IMR-90 (cell line): ENCODE results near the gene C2. TPM values are rescaled to one million over a fixed set of nuclear protein-coding genes. Genes with fewer than 3 reads are reported as not detected.

Experiments
- ATAC-seq: fragments of 200-7000 bp; cut with Tn5 transposase; 2 replicates; pipeline ENCODE4 v1.9.1; 2020; ENCODE audit warnings: low read depth, mild to moderate bottlenecking, moderate library complexity
- BruUV-seq: library from RNA; stranded (reverse); fragments of 400-500 nt; replicated peaks from 2 replicates; lab custom pipeline; 2021; lab: Mats Ljungman, UMichigan
- CTCF ChIA-PET: fragments of 300-600 bp; formaldehyde crosslinking; extraction: SDS; loops from one replicate; lab custom pipeline; 2021; ENCODE audit warnings: antibody characterized with exemption; lab: Yijun Ruan, JAX
- POLR2A ChIA-PET: fragments of 300-600 bp; sonication (Branson Sonifier 250); formaldehyde crosslinking; loops from one replicate; lab custom pipeline; 2022; ENCODE audit warnings: antibody characterized with exemption; ENCODE audit not compliant: unreplicated experiment; lab: Charles Lee
- DNase-seq: peaks from one replicate; pipeline ENCODE4 v3.0.0; 2013
- H2AFZ ChIP-seq: replicated peaks from 2 replicates; pipeline ENCODE3; 2013; ENCODE audit warnings: low read length, mild to moderate bottlenecking; ENCODE audit not compliant: poor library complexity
- H2AK5ac ChIP-seq: 2 replicates; pipeline ENCODE4 v1.6.1; 2013; ENCODE audit warnings: low read depth, low read length, inconsistent platforms
- H2AK9ac ChIP-seq: replicated peaks from 2 replicates; pipeline ENCODE3; 2013; ENCODE audit warnings: mild to moderate bottlenecking, low read depth, low read length, moderate library complexity; ENCODE audit not compliant: poor library complexity
- H2BK120ac ChIP-seq: 2 replicates; pipeline ENCODE4 v1.6.1; 2013; ENCODE audit warnings: low read depth, low read length, inconsistent platforms
- H2BK15ac ChIP-seq: 3 replicates; pipeline ENCODE4 v1.6.1; 2013; ENCODE audit warnings: low read depth, low read length, inconsistent platforms
- H2BK20ac ChIP-seq: 2 replicates; pipeline ENCODE4 v1.6.1; 2013; ENCODE audit warnings: low read depth, mild to moderate bottlenecking, inconsistent platforms, low read length, moderate library complexity
- H2BK5ac ChIP-seq: 2 replicates; pipeline ENCODE4 v1.6.1; 2013; ENCODE audit warnings: mild to moderate bottlenecking, low read depth, low read length, inconsistent platforms; ENCODE audit not compliant: poor library complexity, severe bottlenecking
- H3K14ac ChIP-seq: replicated peaks from 2 replicates; pipeline ENCODE4 v1.6.1; 2013; ENCODE audit warnings: low read depth, low read length, inconsistent platforms
- H3K18ac ChIP-seq: 2 replicates; pipeline ENCODE4 v1.6.1; 2013; ENCODE audit warnings: low read depth, low read length, control low read depth
- H3K23ac ChIP-seq: 2 replicates; pipeline ENCODE4 v1.6.1; 2013; ENCODE audit warnings: low read depth, low read length, inconsistent platforms
- H3K27ac ChIP-seq: 2 replicates; pipeline ENCODE4 v1.5.1; 2013; ENCODE audit warnings: mild to moderate bottlenecking, control low read depth, low read length; ENCODE audit not compliant: insufficient read depth
- H3K27me3 ChIP-seq: 2 replicates; pipeline ENCODE4 v1.6.1; 2013; ENCODE audit warnings: low read length; ENCODE audit not compliant: control insufficient read depth, insufficient read depth
- H3K36me3 ChIP-seq: 2 replicates; pipeline ENCODE4 v1.6.1; 2013; ENCODE audit warnings: low read length, mixed read lengths; ENCODE audit not compliant: control insufficient read depth, insufficient read depth
- H3K4ac ChIP-seq: 2 replicates; pipeline ENCODE4 v1.6.1; 2013; ENCODE audit warnings: low read depth, low read length, inconsistent platforms
- H3K4me1 ChIP-seq: 2 replicates; pipeline ENCODE4 v1.6.1; 2013; ENCODE audit warnings: low read length, mixed read lengths; ENCODE audit not compliant: control insufficient read depth, insufficient read depth
- H3K4me2 ChIP-seq: 2 replicates; pipeline ENCODE4 v1.6.1; 2013; ENCODE audit warnings: low read depth, mild to moderate bottlenecking, control low read depth, low read length, moderate library complexity
- H3K4me3 ChIP-seq: 2 replicates; pipeline ENCODE4 v1.5.1; 2013; ENCODE audit warnings: low read depth, mild to moderate bottlenecking, control low read depth, low read length, moderate library complexity; ENCODE audit not compliant: insufficient read depth
- H3K56ac ChIP-seq: 2 replicates; pipeline ENCODE4 v1.6.1; 2013; ENCODE audit warnings: low read length, inconsistent platforms; ENCODE audit not compliant: insufficient read depth; ENCODE audit errors: extremely low read depth
- H3K79me1 ChIP-seq, 2 experiments: 2 replicates each; pipeline ENCODE4 v1.6.1; 2013; ENCODE audit warnings: low read length in 2 of 2, inconsistent platforms in 1 of 2, low read depth in 1 of 2
- H3K9ac ChIP-seq: 2 replicates; pipeline ENCODE4 v1.6.1; 2013; ENCODE audit warnings: low read depth, low read length, control low read depth
- H3K9me1 ChIP-seq: 2 replicates; pipeline ENCODE4 v1.6.1; 2013; ENCODE audit warnings: low read length, inconsistent platforms; ENCODE audit not compliant: insufficient read depth
- H3K9me3 ChIP-seq: 2 replicates; pipeline ENCODE4 v1.6.1; 2013; ENCODE audit warnings: low read length; ENCODE audit not compliant: control insufficient read depth, insufficient read depth
- H4K20me1 ChIP-seq: 2 replicates; pipeline ENCODE4 v1.6.1; 2013; ENCODE audit warnings: low read length, inconsistent platforms; ENCODE audit not compliant: insufficient read depth
- H4K5ac ChIP-seq: 2 replicates; pipeline ENCODE4 v1.6.1; 2013; ENCODE audit warnings: mild to moderate bottlenecking, low read depth, low read length, control low read depth
- H4K8ac ChIP-seq, 2 experiments: 2 replicates each; pipeline ENCODE4 v1.6.1; 2013; ENCODE audit warnings: low read depth in 2 of 2, low read length in 2 of 2, control low read depth in 1 of 2, inconsistent platforms in 1 of 2
- H4K91ac ChIP-seq: 2 replicates; pipeline ENCODE4 v1.6.1; 2013; ENCODE audit warnings: low read depth, low read length, inconsistent platforms; ENCODE audit not compliant: insufficient read depth
- CEBPB ChIP-seq: IDR thresholded peaks from 2 replicates; pipeline ENCODE4 v1.6.1; 2012; ENCODE audit warnings: low read depth, low read length, improper control_type of control experiment
- MXI1 ChIP-seq: IDR thresholded peaks from 2 replicates; pipeline ENCODE4 v1.6.1; 2012; ENCODE audit warnings: low read depth, mild to moderate bottlenecking, low read length, moderate library complexity, borderline replicate concordance
- RFX5 ChIP-seq: IDR thresholded peaks from 2 replicates; pipeline ENCODE4 v1.8.0; 2012; ENCODE audit warnings: low read depth, mild to moderate bottlenecking, low read length, moderate library complexity
- WGBS, 2 experiments: methylation state at CpG; one replicate each; pipeline versions ENCODE4 v1.1.5 to v1.1.7; 2013; ENCODE audit warnings: missing lambda C conversion rate in 2 of 2; ENCODE audit not compliant: insufficient read length in 1 of 2; ENCODE audit errors: extremely low coverage in 2 of 2; 5-methylcytosine and 5-hydroxymethylcytosine counted together
- dilution Hi-C: fragments of 300-500 bp; cut with HindIII; formaldehyde crosslinking; loops from one replicate; pipeline ENCODE4 v1.14.3; 2018; ENCODE audit warnings: low sequenced_read_pairs; ENCODE audit not compliant: unreplicated experiment
- in situ Hi-C: fragments of 300-500 bp; cut with MboI; formaldehyde crosslinking; loops from 3 replicates; pipeline ENCODE4 v1.14.3; 2019; ENCODE audit warnings: low sequenced_read_pairs, inconsistent platforms, mixed read lengths
- intact Hi-C: fragments of 100-400 bp; cut with micrococcal nuclease; formaldehyde crosslinking; loops from 2 replicates; pipeline ENCODE4 v1.10.0; 2022
- polyA plus RNA-seq, 3 experiments: library from polyadenylated mRNA; depleted of rRNA; stranded (reverse); fragments of >200 nt; gene quantifications; 2 replicates each; pipeline ENCODE4 v1.2.3, GENCODE V29; 2012; ENCODE audit warnings: low replicate concordance in 1 of 3
- total RNA-seq: library from RNA; depleted of rRNA; stranded (reverse); fragments of >200 nt; gene quantifications from 2 replicates; pipeline ENCODE4 v1.2.3, GENCODE V29; 2012

The C2 gene
- total and polyA plus RNA-seq, 2 of the 4 experiments (the other 2 are of a cell fraction), result 0.18 to 0.19 TPM

DNA sequence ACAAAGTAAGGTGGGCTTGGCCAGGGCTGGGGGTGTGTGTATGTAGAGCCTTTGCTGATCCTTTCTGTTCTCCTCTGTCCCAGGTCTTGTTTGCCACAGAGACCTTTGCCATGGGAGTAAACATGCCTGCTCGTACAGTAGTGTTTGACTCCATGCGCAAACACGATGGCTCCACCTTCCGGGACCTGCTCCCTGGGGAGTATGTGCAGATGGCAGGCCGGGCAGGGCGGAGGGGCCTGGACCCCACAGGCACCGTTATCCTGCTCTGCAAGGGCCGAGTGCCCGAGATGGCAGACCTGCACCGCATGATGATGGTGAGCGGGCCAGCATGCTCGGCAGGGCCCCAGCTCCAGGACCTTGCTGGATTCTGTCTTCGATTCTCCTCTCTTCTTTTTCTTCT is 38.2 kb downstream of the C2 start:
- in situ Hi-C loops, result no loop called here

More for the DNA sequence above, 38.2 kb downstream of the C2 start:
- Histone ChIP-seq H3K4me1 (peaks cover 2% of the 10 kb centered on the region; the same call in 1 of the 2 replicates), H2BK20ac (no peak overlapping the region), H4K20me1 (no peaks in the 10 kb centered on the region), H2AK5ac (no peak overlapping the region), H4K8ac (no peak overlapping the region), H2BK5ac (no peak overlapping the region), H3K9ac (no peak overlapping the region), H3K4ac (no peak overlapping the region), H3K4me2 (no peak overlapping the region), H2BK120ac (no peak overlapping the region), H3K4me3 (no peak overlapping the region), H3K27me3 (no peaks in the 10 kb centered on the region), H4K5ac (no peak overlapping the region), H3K14ac (no peak overlapping the region), H2AFZ (no peak overlapping the region), H3K9me3 (no peaks in the 10 kb centered on the region), H2BK15ac (no peak overlapping the region), H3K18ac (no peak overlapping the region), H3K27ac (no peak overlapping the region), H3K79me1 (peaks cover 4 to 24% of the 10 kb centered on the region in 2 experiments; a peak in 3 of 4 replicates), H3K23ac (no peak overlapping the region), H3K36me3 (peaks cover 79% of the 10 kb centered on the region), H3K9me1 (no peaks in the 10 kb centered on the region; the same call in 1 of the 2 replicates), H2AK9ac (no peak overlapping the region), H3K56ac (no peak overlapping the region), H4K91ac (no peak overlapping the region)
- dilution Hi-C loops, result no loop called here
- CTCF ChIA-PET, result no interaction called here
- POLR2A ChIA-PET, result no interaction called here
- ATAC-seq, result no peak
- no TSS peak for BruUV-seq
- intact Hi-C loops, result no loop called here
- TF ChIP-seq MXI1 (no peak), RFX5 (no peak), CEBPB (no peak)
- no peak for DNase-seq
- 97% methylated on average over 12 of the region's 13 CpGs; no CpG with 5 or more reads in 1 of the 2 experiments for WGBS, 2 experiments
